Pons (tissue), 1 donor: ENCODE data around the gene JTB.
A peak's percentile ranks its signal among the peaks of the same experiment; 100 is the strongest.

ENCODE experiments used
- DNase-seq: peaks from one replicate; pipeline ENCODE4 v3.0.0-alpha.2; 2016; ENCODE audit warnings: low spot score

The JTB gene

GRCh38 chr1:153953859-153954365 is 23.6 kb downstream of the JTB start:
- no peak for DNase-seq

- no peak for DNase-seq
These were observed 25.7 kb downstream of the JTB start for GRCh38 chr1:153951801-153952200.

GRCh38 chr1:153951183-153951582 is 26.3 kb downstream of the JTB start:
- no peak for DNase-seq

- DNase-seq, result peak; percentile 83
These were observed 30.7 kb downstream of the JTB start, which contains the start of gene DENND4B for GRCh38 chr1:153946622-153947241. TSS of gene DENND4B (minus strand) at chr1:153946718. CDS start at chr1:153944374, 2,344 bp downstream.

GRCh38 chr1:153945795-153946621 is 31.5 kb downstream of the JTB start:
- DNase-seq, result peak; percentile 77

- peak; percentile 55 for DNase-seq
These were observed 32.2 kb downstream of the JTB start for GRCh38 chr1:153945131-153945794.

GRCh38 chr1:153944827-153945117 is 32.7 kb downstream of the JTB start:
- DNase-seq, result no peak

GRCh38 chr1:153944005-153944826 is 33.3 kb downstream of the JTB start:
- DNase-seq, result no peak

GRCh38 chr1:153942766-153943549 is 34.5 kb downstream of the JTB start:
- DNase-seq, result no peak

GRCh38 chr1:153941826-153942725 is 35.4 kb downstream of the JTB start:
- no peak for DNase-seq

GRCh38 chr1:153940756-153941155 is 36.7 kb downstream of the JTB start:
- DNase-seq, result no peak

- no peak for DNase-seq
These were observed 38.0 kb downstream of the JTB start for GRCh38 chr1:153939476-153939875.

GRCh38 chr1:153938996-153939395 is 38.5 kb downstream of the JTB start:
- DNase-seq, result no peak

GRCh38 chr1:153937331-153937730 is 40.1 kb downstream of the JTB start:
- no peak for DNase-seq

GRCh38 chr1:153936011-153936802 is 41.3 kb downstream of the JTB start:
- DNase-seq, result no peak

GRCh38 chr1:153934746-153935145 is 42.7 kb downstream of the JTB start:
- DNase-seq, result no peak

- no peak for DNase-seq
These were observed 43.5 kb downstream of the JTB start for GRCh38 chr1:153933955-153934354.

GRCh38 chr1:153933430-153933829 is 44.0 kb downstream of the JTB start:
- no peak for DNase-seq
